SK-N-SH treated with all-trans-retinoic acid at 6 μM for 48 hours (cell line): Measurements from ENCODE around the gene TSPAN18.

Experiments used
- ATAC-seq: fragments of 200-7000 bp; cut with Tn5 transposase; 3 replicates; pipeline ENCODE4 v1.9.1; 2020; ENCODE audit warnings: mild to moderate bottlenecking, moderate library complexity
- ARNTL ChIP-seq: fragments of 450-650 bp; formaldehyde crosslinking; IDR thresholded peaks from 2 replicates; pipeline ENCODE4 v1.5.0; 2020; ENCODE audit warnings: low read depth, mild to moderate bottlenecking, moderate library complexity, borderline replicate concordance
- CSDC2 ChIP-seq: fragments of 250-450 bp; sonication (Bioruptor Pico); IDR thresholded peaks from 2 replicates; pipeline ENCODE4 v1.5.0; 2020; ENCODE audit warnings: mild to moderate bottlenecking, moderate library complexity
- ESRRG ChIP-seq: fragments of 250-450 bp; sonication (Bioruptor Pico); IDR thresholded peaks from 2 replicates; pipeline ENCODE4 v1.6.1; 2021; ENCODE audit warnings: mild to moderate bottlenecking
- GLIS3 ChIP-seq: fragments of 250-450 bp; sonication (Bioruptor Pico); IDR thresholded peaks from 2 replicates; pipeline ENCODE4 v1.5.0; 2020; ENCODE audit warnings: mild to moderate bottlenecking, moderate library complexity
- ISL1 ChIP-seq: fragments of 250-450 bp; sonication (Bioruptor Pico); IDR thresholded peaks from 2 replicates; pipeline ENCODE4 v2.1.2; 2022; ENCODE audit warnings: mild to moderate bottlenecking, moderate library complexity
- OSR1 ChIP-seq: fragments of 250-450 bp; sonication (Bioruptor Pico); IDR thresholded peaks from 2 replicates; pipeline ENCODE4 v1.8.0; 2022; ENCODE audit warnings: moderate library complexity, mild to moderate bottlenecking, inconsistent platforms
- PATZ1 ChIP-seq: fragments of 250-450 bp; sonication (Bioruptor Pico); IDR thresholded peaks from 2 replicates; pipeline ENCODE4 v1.8.0; 2020; ENCODE audit warnings: mild to moderate bottlenecking, moderate library complexity, borderline replicate concordance
- PPARA ChIP-seq: fragments of 250-450 bp; sonication (Bioruptor Pico); IDR thresholded peaks from 2 replicates; pipeline ENCODE4 v1.5.0; 2020; ENCODE audit warnings: mild to moderate bottlenecking, borderline replicate concordance
- RARB ChIP-seq: fragments of 250-450 bp; sonication (Bioruptor Pico); IDR thresholded peaks from 2 replicates; pipeline ENCODE4 v1.8.0; 2021; ENCODE audit warnings: mild to moderate bottlenecking, moderate library complexity
- SNAI2 ChIP-seq: fragments of 250-450 bp; sonication (Bioruptor Pico); IDR thresholded peaks from 2 replicates; pipeline ENCODE4 v1.5.0; 2020; ENCODE audit warnings: mild to moderate bottlenecking, moderate library complexity
- TCF4 ChIP-seq: fragments of 250-450 bp; sonication (Bioruptor Pico); IDR thresholded peaks from 2 replicates; pipeline ENCODE4 v1.8.0; 2021; ENCODE audit warnings: mild to moderate bottlenecking, moderate library complexity, borderline replicate concordance
- TOX ChIP-seq: fragments of 250-450 bp; sonication (Bioruptor Pico); IDR thresholded peaks from 2 replicates; pipeline ENCODE4 v1.8.0; 2021; ENCODE audit warnings: mild to moderate bottlenecking, moderate library complexity, borderline replicate concordance
- ZC3H10 ChIP-seq: fragments of 250-450 bp; sonication (Bioruptor Pico); IDR thresholded peaks from 2 replicates; pipeline ENCODE4 v1.5.1; 2021; ENCODE audit warnings: mild to moderate bottlenecking, moderate library complexity
- ZFP3 ChIP-seq: fragments of 250-450 bp; sonication (Bioruptor Pico); IDR thresholded peaks from 2 replicates; pipeline ENCODE4 v1.5.0; 2020; ENCODE audit warnings: mild to moderate bottlenecking, moderate library complexity
- ZFP30 ChIP-seq: fragments of 450-650 bp; formaldehyde crosslinking; IDR thresholded peaks from 2 replicates; pipeline ENCODE4 v1.5.0; 2022; ENCODE audit warnings: mild to moderate bottlenecking, moderate library complexity
- ZNF565 ChIP-seq: fragments of 450-650 bp; formaldehyde crosslinking; conservative IDR thresholded peaks from 2 replicates; pipeline ENCODE4 v1.5.0; 2020; ENCODE audit warnings: low read depth, mild to moderate bottlenecking, moderate library complexity
- ZNF70 ChIP-seq: fragments of 450-650 bp; formaldehyde crosslinking; IDR thresholded peaks from 2 replicates; pipeline ENCODE4 v1.5.0; 2020; ENCODE audit warnings: mild to moderate bottlenecking, moderate library complexity
- ZNF8 ChIP-seq: fragments of 450-650 bp; formaldehyde crosslinking; IDR thresholded peaks from 2 replicates; pipeline ENCODE4 v1.5.0; 2020; ENCODE audit warnings: mild to moderate bottlenecking, moderate library complexity
- TF ChIP-seq, protein P1 (sequence below): fragments of 250-450 bp; sonication (Bioruptor Pico); IDR thresholded peaks from 2 replicates; pipeline ENCODE4 v1.5.1; 2021; ENCODE audit warnings: mild to moderate bottlenecking, moderate library complexity
- TF ChIP-seq, protein P2 (sequence below): fragments of 250-450 bp; sonication (Bioruptor Pico); IDR thresholded peaks from 2 replicates; pipeline ENCODE4 v1.8.0; 2021; ENCODE audit warnings: low read depth, mild to moderate bottlenecking, moderate library complexity, borderline replicate concordance
- TF ChIP-seq, protein P3 (sequence below): fragments of 250-450 bp; sonication (Bioruptor Pico); IDR thresholded peaks from 2 replicates; pipeline ENCODE4 v1.5.1; 2020; ENCODE audit warnings: low read depth, mild to moderate bottlenecking, moderate library complexity

The TSPAN18 gene

DNA sequence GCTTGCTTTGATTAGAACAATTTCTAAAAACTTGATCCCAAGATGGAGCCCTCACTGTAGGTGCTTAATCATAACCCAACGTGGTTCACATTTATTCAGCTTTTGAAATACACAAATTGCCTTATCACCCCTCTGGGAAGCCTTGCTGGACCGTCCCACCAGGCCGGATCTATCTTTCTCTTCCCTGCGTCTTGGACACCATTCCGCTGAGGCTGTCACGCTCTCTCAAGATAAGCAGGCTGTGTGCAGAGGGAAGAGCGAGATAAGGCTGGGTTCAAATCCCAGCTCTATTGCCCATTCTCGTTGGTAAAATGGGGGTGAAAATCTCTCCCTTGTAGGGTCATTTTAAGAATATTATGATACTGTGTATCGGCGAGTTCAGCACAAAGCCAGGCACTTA is 244.4 kb downstream of the TSPAN18 start:
- TF ChIP-seq RARB (no peak), TCF4 (no peak), ZNF565 (CRISPR knock-in tag) (no peak), OSR1 (CRISPR knock-in tag) (no peak), ZNF70 (CRISPR knock-in tag) (no peak), PPARA (CRISPR knock-in tag) (no peak), CSDC2 (CRISPR knock-in tag) (no peak), ZC3H10 (CRISPR knock-in tag) (no peak), ARNTL (CRISPR knock-in tag) (no peak), ZFP3 (CRISPR knock-in tag) (no peak), ZFP30 (no peak), SNAI2 (CRISPR knock-in tag) (no peak), ZNF8 (CRISPR knock-in tag) (no peak), PATZ1 (CRISPR knock-in tag) (no peak), ESRRG (no peak), ISL1 (CRISPR knock-in tag) (no peak)
- TF ChIP-seq, protein P1, sequence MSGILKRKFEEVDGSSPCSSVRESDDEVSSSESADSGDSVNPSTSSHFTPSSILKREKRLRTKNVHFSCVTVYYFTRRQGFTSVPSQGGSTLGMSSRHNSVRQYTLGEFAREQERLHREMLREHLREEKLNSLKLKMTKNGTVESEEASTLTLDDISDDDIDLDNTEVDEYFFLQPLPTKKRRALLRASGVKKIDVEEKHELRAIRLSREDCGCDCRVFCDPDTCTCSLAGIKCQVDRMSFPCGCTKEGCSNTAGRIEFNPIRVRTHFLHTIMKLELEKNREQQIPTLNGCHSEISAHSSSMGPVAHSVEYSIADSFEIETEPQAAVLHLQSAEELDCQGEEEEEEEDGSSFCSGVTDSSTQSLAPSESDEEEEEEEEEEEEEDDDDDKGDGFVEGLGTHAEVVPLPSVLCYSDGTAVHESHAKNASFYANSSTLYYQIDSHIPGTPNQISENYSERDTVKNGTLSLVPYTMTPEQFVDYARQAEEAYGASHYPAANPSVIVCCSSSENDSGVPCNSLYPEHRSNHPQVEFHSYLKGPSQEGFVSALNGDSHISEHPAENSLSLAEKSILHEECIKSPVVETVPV (CRISPR knock-in tag) = no peak
- TF ChIP-seq, protein P2, sequence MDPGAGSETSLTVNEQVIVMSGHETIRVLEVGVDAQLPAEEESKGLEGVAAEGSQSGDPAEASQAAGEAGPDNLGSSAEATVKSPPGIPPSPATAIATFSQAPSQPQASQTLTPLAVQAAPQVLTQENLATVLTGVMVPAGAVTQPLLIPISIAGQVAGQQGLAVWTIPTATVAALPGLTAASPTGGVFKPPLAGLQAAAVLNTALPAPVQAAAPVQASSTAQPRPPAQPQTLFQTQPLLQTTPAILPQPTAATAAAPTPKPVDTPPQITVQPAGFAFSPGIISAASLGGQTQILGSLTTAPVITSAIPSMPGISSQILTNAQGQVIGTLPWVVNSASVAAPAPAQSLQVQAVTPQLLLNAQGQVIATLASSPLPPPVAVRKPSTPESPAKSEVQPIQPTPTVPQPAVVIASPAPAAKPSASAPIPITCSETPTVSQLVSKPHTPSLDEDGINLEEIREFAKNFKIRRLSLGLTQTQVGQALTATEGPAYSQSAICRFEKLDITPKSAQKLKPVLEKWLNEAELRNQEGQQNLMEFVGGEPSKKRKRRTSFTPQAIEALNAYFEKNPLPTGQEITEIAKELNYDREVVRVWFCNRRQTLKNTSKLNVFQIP = no peak
- ATAC-seq = no peak

GRCh38 chr11:44972746-44973435 is 246.1 kb downstream of the TSPAN18 start:
- no peak for ATAC-seq
- TF ChIP-seq SNAI2 (CRISPR knock-in tag) (no peak), ZFP3 (CRISPR knock-in tag) (no peak), ZFP30 (no peak)
- TF ChIP-seq, all 23 proteins: peak for 0

GRCh38 chr11:44973632-44974401 is 247.1 kb downstream of the TSPAN18 start:
- TF ChIP-seq OSR1 (CRISPR knock-in tag) (no peak), ZNF70 (CRISPR knock-in tag) (no peak), PATZ1 (CRISPR knock-in tag) (no peak), ZNF565 (CRISPR knock-in tag) (no peak), ZFP3 (CRISPR knock-in tag) (no peak), SNAI2 (CRISPR knock-in tag) (no peak), ARNTL (CRISPR knock-in tag) (no peak), CSDC2 (CRISPR knock-in tag) (no peak), RARB (no peak), TOX (no peak), ZC3H10 (CRISPR knock-in tag) (no peak), ESRRG (no peak), GLIS3 (CRISPR knock-in tag) (no peak), PPARA (CRISPR knock-in tag) (no peak)
- TF ChIP-seq, protein P3, sequence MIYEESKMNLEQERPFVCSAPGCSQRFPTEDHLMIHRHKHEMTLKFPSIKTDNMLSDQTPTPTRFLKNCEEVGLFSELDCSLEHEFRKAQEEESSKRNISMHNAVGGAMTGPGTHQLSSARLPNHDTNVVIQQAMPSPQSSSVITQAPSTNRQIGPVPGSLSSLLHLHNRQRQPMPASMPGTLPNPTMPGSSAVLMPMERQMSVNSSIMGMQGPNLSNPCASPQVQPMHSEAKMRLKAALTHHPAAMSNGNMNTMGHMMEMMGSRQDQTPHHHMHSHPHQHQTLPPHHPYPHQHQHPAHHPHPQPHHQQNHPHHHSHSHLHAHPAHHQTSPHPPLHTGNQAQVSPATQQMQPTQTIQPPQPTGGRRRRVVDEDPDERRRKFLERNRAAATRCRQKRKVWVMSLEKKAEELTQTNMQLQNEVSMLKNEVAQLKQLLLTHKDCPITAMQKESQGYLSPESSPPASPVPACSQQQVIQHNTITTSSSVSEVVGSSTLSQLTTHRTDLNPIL (CRISPR knock-in tag) = no peak
- no peak for ATAC-seq
